OCI-LY1 (cell line): ENCODE results near the gene SERPINA6.

Experiments
- EZH2 ChIP-seq: fragments of 200-600 bp; sonication (generic), shearing (Covaris generic); IDR thresholded peaks from 2 replicates; pipeline ENCODE4 v1.8.0; 2017; ENCODE audit warnings: borderline replicate concordance, mixed run types, mild to moderate bottlenecking, antibody characterized with exemption, low read length, moderate library complexity, mixed read lengths
- TF ChIP-seq, protein P1 (sequence below): fragments of 200-600 bp; sonication (generic), shearing (Covaris generic); IDR thresholded peaks from 2 replicates; pipeline ENCODE4 v1.5.1; 2017; ENCODE audit warnings: mild to moderate bottlenecking, antibody characterized with exemption, low read length, moderate library complexity, mixed read lengths

GRCh38 chr14:94368243-94368590, 45.1 kb upstream of the SERPINA6 start:
- TF ChIP-seq, protein P1, sequence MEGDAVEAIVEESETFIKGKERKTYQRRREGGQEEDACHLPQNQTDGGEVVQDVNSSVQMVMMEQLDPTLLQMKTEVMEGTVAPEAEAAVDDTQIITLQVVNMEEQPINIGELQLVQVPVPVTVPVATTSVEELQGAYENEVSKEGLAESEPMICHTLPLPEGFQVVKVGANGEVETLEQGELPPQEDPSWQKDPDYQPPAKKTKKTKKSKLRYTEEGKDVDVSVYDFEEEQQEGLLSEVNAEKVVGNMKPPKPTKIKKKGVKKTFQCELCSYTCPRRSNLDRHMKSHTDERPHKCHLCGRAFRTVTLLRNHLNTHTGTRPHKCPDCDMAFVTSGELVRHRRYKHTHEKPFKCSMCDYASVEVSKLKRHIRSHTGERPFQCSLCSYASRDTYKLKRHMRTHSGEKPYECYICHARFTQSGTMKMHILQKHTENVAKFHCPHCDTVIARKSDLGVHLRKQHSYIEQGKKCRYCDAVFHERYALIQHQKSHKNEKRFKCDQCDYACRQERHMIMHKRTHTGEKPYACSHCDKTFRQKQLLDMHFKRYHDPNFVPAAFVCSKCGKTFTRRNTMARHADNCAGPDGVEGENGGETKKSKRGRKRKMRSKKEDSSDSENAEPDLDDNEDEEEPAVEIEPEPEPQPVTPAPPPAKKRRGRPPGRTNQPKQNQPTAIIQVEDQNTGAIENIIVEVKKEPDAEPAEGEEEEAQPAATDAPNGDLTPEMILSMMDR, result no peak
- no peak for TF ChIP-seq EZH2
